GM23248 (cell line): Measurements from ENCODE around the gene TGOLN2. TPM values are rescaled to one million over a fixed set of nuclear protein-coding genes. Genes with fewer than 3 reads are reported as not detected.

Experiments
- DNase-seq: peaks from one replicate; pipeline ENCODE4 v3.0.0-alpha.2; 2015
- H2AFZ ChIP-seq: fragments of 200-600 bp; sonication (generic); 2 replicates; pipeline ENCODE4 v1.6.1; 2016; ENCODE audit warnings: antibody characterized with exemption
- H3F3A ChIP-seq: fragments of 200-600 bp; sonication (generic); 2 replicates; pipeline ENCODE4 v1.6.1; 2016; ENCODE audit warnings: mild to moderate bottlenecking, antibody characterized with exemption, mixed run types; ENCODE audit not compliant: insufficient read depth
- H3K27ac ChIP-seq: fragments of 200-600 bp; sonication (generic); 2 replicates; pipeline ENCODE4 v1.5.1; 2016; ENCODE audit warnings: mild to moderate bottlenecking
- H3K27me3 ChIP-seq: fragments of 200-600 bp; sonication (generic); replicated peaks from 2 replicates; pipeline ENCODE4 v1.6.1; 2016; ENCODE audit warnings: mild to moderate bottlenecking; ENCODE audit not compliant: insufficient read depth
- H3K36me3 ChIP-seq: fragments of 200-600 bp; sonication (generic); 2 replicates; pipeline ENCODE4 v1.6.1; 2016; ENCODE audit warnings: low read depth, mild to moderate bottlenecking
- H3K4me1 ChIP-seq: fragments of 200-600 bp; sonication (generic); 2 replicates; pipeline ENCODE4 v1.6.1; 2016; ENCODE audit warnings: mild to moderate bottlenecking; ENCODE audit not compliant: insufficient read depth
- H3K4me2 ChIP-seq: fragments of 200-600 bp; sonication (generic); one replicate; pipeline ENCODE4 v1.6.1; 2016; ENCODE audit warnings: mild to moderate bottlenecking; ENCODE audit not compliant: unreplicated experiment
- H3K4me3 ChIP-seq: fragments of 200-600 bp; sonication (generic); 2 replicates; pipeline ENCODE4 v1.5.1; 2016; ENCODE audit warnings: mild to moderate bottlenecking
- H3K79me2 ChIP-seq: fragments of 200-600 bp; sonication (generic); 2 replicates; pipeline ENCODE4 v1.6.1; 2016; ENCODE audit warnings: mild to moderate bottlenecking; ENCODE audit not compliant: insufficient read depth
- H3K9ac ChIP-seq: fragments of 200-600 bp; sonication (generic); 2 replicates; pipeline ENCODE4 v1.6.1; 2016; ENCODE audit warnings: mild to moderate bottlenecking
- H3K9me2 ChIP-seq: fragments of 200-600 bp; sonication (generic); 2 replicates; pipeline ENCODE4 v1.6.1; 2016; ENCODE audit warnings: mixed run types, mild to moderate bottlenecking, moderate library complexity; ENCODE audit not compliant: insufficient read depth
- H3K9me3 ChIP-seq: fragments of 200-600 bp; sonication (generic); one replicate; pipeline ENCODE4 v1.6.1; 2017; ENCODE audit warnings: low read depth
- H4K20me1 ChIP-seq: fragments of 200-600 bp; sonication (generic); 2 replicates; pipeline ENCODE4 v1.6.0; 2016; ENCODE audit not compliant: insufficient read depth
- EZH2 ChIP-seq: fragments of 200-600 bp; sonication (generic); IDR thresholded peaks from 2 replicates; pipeline ENCODE4 v1.6.1; 2018; ENCODE audit warnings: antibody characterized with exemption, mild to moderate bottlenecking; ENCODE audit not compliant: insufficient read depth, poor library complexity, severe bottlenecking
- EZH2phosphoT487 ChIP-seq: fragments of 200-600 bp; sonication (generic); IDR thresholded peaks from 2 replicates; pipeline ENCODE4 v1.6.1; 2018; ENCODE audit warnings: antibody characterized with exemption, moderate library complexity, mild to moderate bottlenecking, low read depth; ENCODE audit not compliant: insufficient read depth
- WGBS, 2 experiments: methylation state at CpG; one replicate each; pipeline ENCODE4 v1.1.6; 2015 to 2017; ENCODE audit warnings: low lambda C conversion rate in 2 of 2, low coverage in 1 of 2; ENCODE audit errors: missing lambda C conversion rate in 2 of 2; 5-methylcytosine and 5-hydroxymethylcytosine counted together
- in situ Hi-C: fragments of 300-500 bp; cut with MboI; formaldehyde crosslinking; loops from 2 replicates; pipeline ENCODE4 v1.15.0; 2020
- polyA plus RNA-seq: library from polyadenylated mRNA; unstranded; fragments of >200 nt; fragmentation: Nextera tagmentation; extraction: Ambion mirVana; gene quantifications from 2 replicates; pipeline ENCODE4 v1.2.1, GENCODE V29; 2016
- total RNA-seq: library from RNA; depleted of rRNA; stranded (reverse); fragments of >200 nt; shearing (Covaris generic); gene quantifications from 2 replicates; pipeline ENCODE4 v1.2.3, GENCODE V29; 2014

The TGOLN2 gene
- total and polyA plus RNA-seq, 2 experiments from 2014 or later = 96.8 to 118 TPM

DNA sequence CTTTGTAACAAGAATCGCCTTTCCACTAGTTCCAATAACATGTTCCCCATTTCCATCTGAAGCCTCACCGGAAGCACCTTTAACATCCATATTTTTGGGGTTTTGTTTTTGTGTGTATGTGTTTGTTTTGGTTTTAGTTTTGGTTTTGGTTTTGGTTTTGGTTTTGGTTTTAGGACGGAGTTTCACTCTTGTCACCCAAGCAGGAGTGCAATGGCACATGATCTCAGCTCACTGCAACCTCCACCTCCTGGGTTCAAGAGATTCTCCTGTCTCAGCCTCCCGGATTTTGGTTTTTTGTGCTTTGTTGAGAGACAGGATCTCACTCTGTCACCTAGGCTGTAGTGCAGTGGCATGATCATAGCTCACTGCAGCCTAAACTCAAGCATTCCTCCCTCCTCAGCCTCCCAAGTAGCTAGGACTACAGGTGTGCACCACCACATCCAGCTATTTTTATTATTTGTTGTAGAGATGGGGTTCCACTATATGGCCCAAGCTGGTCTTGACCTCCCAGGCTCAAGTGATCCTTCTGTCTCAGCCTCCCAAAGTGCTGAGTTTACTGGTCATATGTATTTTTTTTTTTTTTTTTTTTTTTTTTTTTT is 36.3 kb downstream of the TGOLN2 start:
- no peak overlapping the region for H3K9ac ChIP-seq
- in situ Hi-C loops = loop anchor here (25.0 kb wide), 1 partner anchor 804 kb away; no protein-coding TSS in a partner anchor
- no peaks in the 10 kb centered on the region for H3K36me3 ChIP-seq
- DNase-seq = no peak
- H3K4me2 ChIP-seq = no peak overlapping the region
- H3K27me3 ChIP-seq = no peaks in the 10 kb centered on the region
- H3K79me2 ChIP-seq = no peaks in the 10 kb centered on the region
- H3K4me1 ChIP-seq = peaks cover 18% of the 10 kb centered on the region
- peaks cover 10% of the 10 kb centered on the region; the same call in 1 of the 2 replicates for H3F3A ChIP-seq
- no peaks in the 10 kb centered on the region for H3K9me2 ChIP-seq
- no peak overlapping the region for H2AFZ ChIP-seq
- H3K27ac ChIP-seq = no peak overlapping the region
- no peaks in the 10 kb centered on the region for H4K20me1 ChIP-seq
- TF ChIP-seq EZH2 (no peak), EZH2phosphoT487 (no peak)
- WGBS, 2 experiments = 97 to 100% methylated on average over 4 of the region's 4 CpGs
- H3K9me3 ChIP-seq = no peaks in the 10 kb centered on the region
- no peak overlapping the region for H3K4me3 ChIP-seq

DNA sequence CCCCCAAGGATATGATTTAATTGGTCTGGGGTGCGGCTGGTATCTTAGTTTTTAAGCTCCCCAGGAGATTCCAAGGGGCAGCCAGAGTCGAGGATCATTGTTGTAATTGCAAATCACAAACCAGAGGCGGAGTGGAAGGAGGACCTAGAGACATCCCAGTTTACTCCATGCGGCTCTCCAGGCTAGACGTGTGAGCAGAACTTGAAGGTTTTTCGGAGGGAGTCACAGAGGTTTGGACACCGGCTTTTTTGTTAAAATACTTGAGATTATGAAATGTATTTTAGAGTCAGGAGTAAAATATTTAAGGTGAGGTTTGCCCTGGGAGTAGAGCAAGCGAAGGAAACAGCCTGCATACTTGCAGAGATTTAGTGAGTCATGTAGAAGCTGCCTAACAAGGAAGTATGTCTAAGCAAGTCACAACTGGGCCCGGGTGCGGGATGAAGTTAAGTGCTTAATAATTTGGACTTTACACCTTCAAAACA is 39.5 kb downstream of the TGOLN2 start:
- H3K4me3 ChIP-seq = no peak overlapping the region
- H3F3A ChIP-seq = peaks cover 10% of the 10 kb centered on the region; the same call in 1 of the 2 replicates
- no peaks in the 10 kb centered on the region for H3K9me2 ChIP-seq
- TF ChIP-seq EZH2phosphoT487 = no peak
- no peak for TF ChIP-seq EZH2
- peaks cover 10% of the 10 kb centered on the region for H3K4me1 ChIP-seq
- H3K36me3 ChIP-seq = no peaks in the 10 kb centered on the region
- no peaks in the 10 kb centered on the region for H3K79me2 ChIP-seq
- WGBS, 2 experiments = 48% methylated on average over 10 of the region's 10 CpGs
- no peaks in the 10 kb centered on the region for H3K9me3 ChIP-seq
- DNase-seq = peak; percentile 77
- 0 out of 2 replicates have a peak overlapping the region, but pooled peaks have one; percentile 29 for H2AFZ ChIP-seq
- peak overlapping the region; percentile 29 for H3K4me2 ChIP-seq
- in situ Hi-C loops = loop anchor here (5.0 to 25.0 kb wide), 3 partner anchors 163 to 801 kb away; no protein-coding TSS in a partner anchor
- no peaks in the 10 kb centered on the region for H3K27me3 ChIP-seq
- H3K9ac ChIP-seq = no peak overlapping the region
- H3K27ac ChIP-seq = no peak overlapping the region
- H4K20me1 ChIP-seq = no peaks in the 10 kb centered on the region

DNA sequence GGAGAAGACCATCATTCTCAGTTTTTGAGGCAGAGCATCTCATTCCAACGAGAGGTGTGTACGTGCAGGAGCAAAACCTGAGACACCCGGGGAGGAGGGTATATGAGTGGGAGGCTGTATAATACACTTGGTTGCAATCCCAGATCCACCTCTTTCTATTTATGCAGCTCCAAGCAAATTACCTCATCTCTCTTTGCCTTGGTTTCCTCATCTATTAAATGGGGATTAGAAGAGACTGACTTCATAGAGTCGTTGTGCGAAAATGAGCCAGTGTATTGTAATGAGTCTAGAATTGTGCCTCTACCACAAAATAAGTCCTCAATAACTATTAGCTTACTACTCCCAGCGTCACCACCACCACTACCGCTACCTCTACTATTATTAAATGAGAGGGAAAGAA is 40.1 kb downstream of the TGOLN2 start:
- Histone ChIP-seq H3K9me3 (no peaks in the 10 kb centered on the region), H3K4me1 (peaks cover 10% of the 10 kb centered on the region), H3K9ac (no peak overlapping the region), H3K27ac (no peak overlapping the region), H3K4me2 (peak overlapping the region; percentile 29), H3F3A (peaks cover 10% of the 10 kb centered on the region; the same call in 1 of the 2 replicates), H3K36me3 (no peaks in the 10 kb centered on the region), H3K27me3 (no peaks in the 10 kb centered on the region), H4K20me1 (no peaks in the 10 kb centered on the region), H3K9me2 (no peaks in the 10 kb centered on the region), H2AFZ (no peak overlapping the region), H3K4me3 (no peak overlapping the region), H3K79me2 (no peaks in the 10 kb centered on the region)
- TF ChIP-seq EZH2 = no peak
- no peak for DNase-seq
- WGBS, 2 experiments = 98 to 99% methylated on average over 7 of the region's 7 CpGs
- in situ Hi-C loops = loop anchor here (5.0 to 25.0 kb wide), 3 partner anchors 163 to 800 kb away; no protein-coding TSS in a partner anchor

DNA sequence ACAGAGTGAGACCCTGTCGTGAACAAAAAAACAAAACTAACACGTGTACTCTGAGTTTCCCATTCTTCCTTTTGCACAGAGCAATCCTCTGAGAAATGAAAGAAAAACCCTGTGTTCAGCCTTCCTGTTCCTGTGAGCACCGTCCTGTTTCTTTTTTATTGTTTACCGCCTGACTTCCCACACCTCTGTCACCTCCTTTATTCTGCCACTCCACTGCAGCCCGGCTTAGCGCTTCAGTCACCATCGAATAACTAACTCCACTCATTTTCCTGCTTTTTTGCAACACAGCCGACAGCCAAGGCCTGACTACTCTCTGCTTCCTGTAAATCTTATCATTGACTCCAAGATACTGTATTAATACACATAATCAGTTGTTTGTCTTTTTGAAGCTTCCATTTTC is 40.9 kb downstream of the TGOLN2 start:
- Histone ChIP-seq H3K9me2 (no peaks in the 10 kb centered on the region), H2AFZ (no peak overlapping the region), H4K20me1 (no peaks in the 10 kb centered on the region), H3K79me2 (no peaks in the 10 kb centered on the region), H3K4me3 (no peak overlapping the region), H3K27ac (no peak overlapping the region), H3K4me2 (no peak overlapping the region), H3K9me3 (no peaks in the 10 kb centered on the region), H3K4me1 (peaks cover 10% of the 10 kb centered on the region), H3K9ac (no peak overlapping the region), H3F3A (peaks cover 10% of the 10 kb centered on the region; the same call in 1 of the 2 replicates), H3K36me3 (no peaks in the 10 kb centered on the region), H3K27me3 (no peaks in the 10 kb centered on the region)
- in situ Hi-C loops = loop anchor here (5.0 to 25.0 kb wide), 3 partner anchors 162 to 800 kb away; no protein-coding TSS in a partner anchor
- no peak for DNase-seq
- no peak for TF ChIP-seq EZH2
- no peak for TF ChIP-seq EZH2phosphoT487
- 81 to 90% methylated on average over 8 of the region's 8 CpGs for WGBS, 2 experiments
